Measurements from ENCODE around the gene DENND2A. TPM values are rescaled to one million over a fixed set of nuclear protein-coding genes. Genes with fewer than 3 reads are reported as not detected.
A peak's percentile ranks its signal among the peaks of the same experiment; 100 is the strongest.

Gene DENND2A
- total and polyA plus RNA-seq, 4 donors = 1.2 to 7.4 (median 2.3) TPM

- peaks cover 0 to 3% (median 2%) of the 10 kb centered on the region in 4 donors for H3K36me3 ChIP-seq (ENCODE audit: control insufficient read depth in 4 of 4, insufficient read depth in 3 of 4, low read depth in 1 of 4, low read length in 3 of 4)
- peaks cover 3 to 26% (median 18%) of the 10 kb centered on the region in 4 donors for H3K4me1 ChIP-seq (ENCODE audit: control insufficient read depth in 4 of 4, insufficient read depth in 4 of 4, low read length in 3 of 4)
- H3K27ac ChIP-seq (ENCODE audit: low read depth in 1 of 2, low read length in 2 of 2) = no peak overlapping the region
- no peaks in the 10 kb centered on the region for H3K9me3 ChIP-seq (ENCODE audit: control insufficient read depth in 4 of 4, low read length in 3 of 4)
- no peaks in the 10 kb centered on the region for H3K27me3 ChIP-seq (ENCODE audit: control insufficient read depth in 4 of 4, insufficient read depth in 4 of 4, low read length in 3 of 4)
- DNase-seq (ENCODE audit: low spot score) = no peak
- H3K4me3 ChIP-seq (ENCODE audit: low read depth in 1 of 3, low read length in 3 of 3) = no peak overlapping the region
- 31% methylated on average over 2 of the region's 2 CpGs for WGBS
- TF ChIP-seq RAD21 (IDR thresholded peaks at IDR 0.05) = peak; percentile 81 to 82
- TF ChIP-seq REST (IDR thresholded peaks at IDR 0.05) = no peak
- TF ChIP-seq CTCF (IDR thresholded peaks at IDR 0.05; ENCODE audit: low read depth, low read length, missing input control) = peak; percentile 51
- TF ChIP-seq RXRA (IDR thresholded peaks at IDR 0.05) = no peak
- TF ChIP-seq HNF4G (IDR thresholded peaks at IDR 0.05) = no peak
- no peak for TF ChIP-seq SP1 (IDR thresholded peaks at IDR 0.05)
- H3K9ac ChIP-seq (ENCODE audit: low read depth in 1 of 2, low read length in 2 of 2) = no peak overlapping the region
These were observed 164.8 kb downstream of the DENND2A start for GRCh38 chr7:140475747-140476333.

Small RNAs within 50 kb of the gene (small RNA-seq; reads per million reads assigned to genes)
- gene RF00019 (not detected), gene RN7SL771P (not detected)

Other genes with a start within 250 kb of the DENND2A start
- gene SLC37A3, start 242.3 kb downstream of the DENND2A start, total RNA-seq = 10 to 100 TPM; 10.4 to 30.8 TPM
- 10 to 100 TPM in 1 of 2 donors, 1 to 10 TPM in 1; 7.3 to 10.9 TPM for gene SLC37A3, start 242.3 kb downstream of the DENND2A start, polyA plus RNA-seq
- gene RAB19, start 236.8 kb downstream of the DENND2A start, total RNA-seq = under 1 TPM; 0.17 to 0.84 TPM
- not detected for gene RAB19, start 236.8 kb downstream of the DENND2A start, polyA plus RNA-seq
- gene MKRN1, start 161.3 kb downstream of the DENND2A start, total RNA-seq = 100 to 1,000 TPM in 1 of 2 donors, 10 to 100 TPM in 1; 38.8 to 103 TPM
- 10 to 100 TPM; 18.7 to 19.6 TPM for gene MKRN1, start 161.3 kb downstream of the DENND2A start, polyA plus RNA-seq
- gene ADCK2, start 32.1 kb upstream of the DENND2A start, total RNA-seq = 10 to 100 TPM; 12.6 to 15.4 TPM
- gene ADCK2, start 32.1 kb upstream of the DENND2A start, polyA plus RNA-seq = 1 to 10 TPM; 3.2 to 9.6 TPM
- gene NDUFB2, start 55.9 kb upstream of the DENND2A start, total RNA-seq = 10 to 100 TPM; 60.4 to 95.0 TPM
- 100 to 1,000 TPM; 206 to 435 TPM for gene NDUFB2, start 55.9 kb upstream of the DENND2A start, polyA plus RNA-seq

All from liver (tissue), 10 donors.